Gastroesophageal sphincter (tissue), 4 donors: Measurements from ENCODE around the gene DET1. TPM values are rescaled to one million over a fixed set of nuclear protein-coding genes. Genes with fewer than 3 reads are reported as not detected.
"Not testable (repeated sequence)": the region's sequence is repeated elsewhere in the genome, so short reads cannot be mapped to it uniquely, and the experiment has no call there.

ENCODE experiments used
- ATAC-seq: fragments of 150-250 bp; one replicate; pipeline ENCODE4 v1.9.1; 2016; ENCODE audit warnings: mild to moderate bottlenecking, moderate library complexity
- H3K27ac ChIP-seq, 4 donors: fragments of 200-600 bp; sonication (generic) in 3 of 4; 1 replicate in 3 of 4; 2 replicates in 1 of 4; pipeline ENCODE4 v1.5.1; 2016 to 2019
- H3K27me3 ChIP-seq: fragments of 200-600 bp; sonication (generic); one replicate; pipeline ENCODE4 v1.5.1; 2019
- H3K36me3 ChIP-seq, 2 donors: fragments of 200-600 bp; sonication (generic); one replicate each; pipeline ENCODE4 v1.5.1; 2019; ENCODE audit warnings: control low read depth in 1 of 2
- H3K4me1 ChIP-seq, 3 donors: fragments of 200-600 bp; sonication (generic); 1 replicate in 2 of 3; 2 replicates in 1 of 3; pipeline ENCODE4 v1.5.1; 2016 to 2019; ENCODE audit warnings: control low read depth in 2 of 3
- H3K4me3 ChIP-seq, 2 donors: fragments of 200-600 bp; sonication (generic); one replicate each; pipeline ENCODE4 v1.5.1; 2019; ENCODE audit warnings: mild to moderate bottlenecking in 1 of 2, moderate library complexity in 1 of 2
- H3K9me3 ChIP-seq, 3 donors: fragments of 200-600 bp; sonication (generic); one replicate each; pipeline ENCODE4 v1.5.1; 2017 to 2019; ENCODE audit warnings: control low read depth in 2 of 3
- CTCF ChIP-seq, 4 experiments: fragments of 200-600 bp in 2 of 4; fragments of 450-650 bp in 2 of 4; sonication (generic) in 1 of 4; IDR thresholded peaks; one replicate each; pipeline ENCODE4 v1.5.1; 2017 to 2019; ENCODE audit warnings: antibody characterized with exemption in 4 of 4, mild to moderate bottlenecking in 2 of 4, moderate library complexity in 2 of 4
- EP300 ChIP-seq: sonication (generic); formaldehyde crosslinking; IDR thresholded peaks from one replicate; pipeline ENCODE4 v1.6.1; 2017; ENCODE audit warnings: antibody characterized with exemption, mild to moderate bottlenecking
- POLR2A ChIP-seq, 2 donors: fragments of 450-650 bp; IDR thresholded peaks; one replicate each; pipeline ENCODE4 v1.6.1; 2017; ENCODE audit warnings: antibody characterized with exemption in 2 of 2, mild to moderate bottlenecking in 2 of 2, moderate library complexity in 1 of 2
- POLR2AphosphoS5 ChIP-seq: sonication (generic); formaldehyde crosslinking; IDR thresholded peaks from one replicate; pipeline ENCODE4 v1.6.1; 2017; ENCODE audit warnings: antibody characterized with exemption
- WGBS, 2 donors: methylation state at CpG; one replicate each; pipeline ENCODE4 v1.1.5; 2018; ENCODE audit warnings: low coverage in 1 of 2; 5-methylcytosine and 5-hydroxymethylcytosine counted together
- total RNA-seq, 4 donors: library from RNA; depleted of rRNA; stranded (reverse); fragments of >200 nt; gene quantifications; one replicate each; pipeline ENCODE4 v1.1.0, GENCODE V29; 2016

The DET1 gene
- total RNA-seq, 4 donors from 2014 or later, result 1.3 to 11.5 (median 6.6) TPM

- TF ChIP-seq POLR2AphosphoS5 (no peak), EP300 (no peak), POLR2A (IDR thresholded peaks at IDR 0.05) (no peak), CTCF (IDR thresholded peaks at IDR 0.05) (no peak)
- Histone ChIP-seq H3K9me3 (no peaks in the 10 kb centered on the region), H3K4me3 (no peak overlapping the region), H3K27me3 (no peaks in the 10 kb centered on the region), H3K4me1 (peaks cover 0 to 29% (median 0%) of the 10 kb centered on the region in 3 donors), H3K36me3 (no peaks in the 10 kb centered on the region), H3K27ac (peak overlapping the region in 1 of 4 donors; percentile 27)
- ATAC-seq, result no peak
- WGBS, 2 donors, result 78 to 100% methylated on average over 1 to 4 of the region's 13 CpGs
These were observed 3.3 kb downstream of the DET1 start for GRCh38 chr15:88543065-88543776.

DNA sequence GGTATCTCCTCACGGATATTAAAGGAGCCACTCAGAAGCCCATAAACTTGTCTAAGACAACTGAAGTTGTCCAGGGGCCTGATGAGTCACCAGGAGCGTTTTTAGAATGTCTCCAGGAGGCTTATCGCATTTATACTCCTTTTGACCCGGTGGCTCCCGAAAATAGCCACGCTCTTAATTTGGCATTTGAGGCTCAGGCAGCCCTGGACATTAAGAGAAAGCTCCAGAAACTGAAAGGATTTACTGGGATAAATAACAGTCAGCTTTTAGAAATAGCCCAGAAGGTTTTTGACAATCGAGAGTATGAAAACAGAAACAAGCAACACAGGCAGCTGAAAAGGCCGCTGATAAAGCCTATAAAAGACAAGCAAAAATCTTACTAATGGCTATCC lies 4.1 kb downstream of the DET1 start:
- 21 to 73% methylated on average over 2 to 8 of the region's 8 CpGs for WGBS, 2 donors
- no peak for ATAC-seq
- peak overlapping the region in 1 of 4 donors; percentile 27 for H3K27ac ChIP-seq

DNA sequence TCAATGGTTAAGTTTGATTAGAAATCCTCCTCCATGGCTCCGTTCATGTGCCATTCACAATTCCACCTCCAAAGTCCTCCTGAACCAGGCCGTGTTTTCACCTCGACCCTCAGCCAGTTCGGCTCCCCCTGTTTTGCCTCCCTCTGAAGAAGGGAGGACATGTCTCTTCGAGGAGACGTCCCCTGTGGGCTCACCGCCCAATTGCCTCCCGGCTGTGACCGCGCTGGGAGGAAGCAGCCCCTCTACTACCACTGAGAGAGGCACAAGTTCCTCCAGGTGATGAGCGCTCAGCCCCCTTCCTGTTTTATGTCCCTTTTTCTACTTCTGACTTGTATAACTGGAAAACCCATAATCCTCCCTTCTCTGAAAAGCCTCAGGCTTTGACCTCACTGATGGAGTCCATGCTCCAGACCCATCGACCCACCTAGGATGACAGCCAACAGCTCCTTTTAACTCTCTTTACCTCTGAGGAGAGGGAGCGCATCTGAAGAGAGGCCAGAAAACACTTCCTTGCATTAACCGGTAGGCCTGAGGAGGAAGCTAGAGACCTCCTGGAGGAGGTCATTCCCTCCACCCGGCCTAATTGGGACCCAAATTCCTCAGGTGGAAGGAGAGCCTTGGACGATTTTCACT lies 4.7 kb downstream of the DET1 start:
- 83 to 90% methylated on average over 2 to 12 of the region's 16 CpGs for whole genome bisulfite sequencing, 2 donors
- H3K4me3 ChIP-seq, result no peak overlapping the region
- H3K27me3 ChIP-seq, result no peaks in the 10 kb centered on the region
- no peaks in the 10 kb centered on the region for H3K36me3 ChIP-seq
- TF ChIP-seq EP300, result no peak
- no peak for TF ChIP-seq CTCF (IDR thresholded peaks at IDR 0.05)
- no peak for TF ChIP-seq POLR2AphosphoS5
- no peak for TF ChIP-seq POLR2A (IDR thresholded peaks at IDR 0.05)
- peaks cover 0 to 26% (median 0%) of the 10 kb centered on the region in 3 donors for H3K4me1 ChIP-seq
- H3K27ac ChIP-seq, result no peak overlapping the region
- ATAC-seq, result no peak
- no peaks in the 10 kb centered on the region for H3K9me3 ChIP-seq

More for the DNA sequence above, 4.1 kb downstream of the DET1 start:
- TF ChIP-seq POLR2AphosphoS5 (peak; percentile 61), POLR2A (IDR thresholded peaks at IDR 0.05) (no peak), EP300 (no peak)
- H3K9me3 ChIP-seq, result no peaks in the 10 kb centered on the region
- peaks cover 0 to 29% (median 0%) of the 10 kb centered on the region in 3 donors for H3K4me1 ChIP-seq
- no peak overlapping the region for H3K4me3 ChIP-seq
- H3K27me3 ChIP-seq, result no peaks in the 10 kb centered on the region
- H3K36me3 ChIP-seq, result no peaks in the 10 kb centered on the region

DNA sequence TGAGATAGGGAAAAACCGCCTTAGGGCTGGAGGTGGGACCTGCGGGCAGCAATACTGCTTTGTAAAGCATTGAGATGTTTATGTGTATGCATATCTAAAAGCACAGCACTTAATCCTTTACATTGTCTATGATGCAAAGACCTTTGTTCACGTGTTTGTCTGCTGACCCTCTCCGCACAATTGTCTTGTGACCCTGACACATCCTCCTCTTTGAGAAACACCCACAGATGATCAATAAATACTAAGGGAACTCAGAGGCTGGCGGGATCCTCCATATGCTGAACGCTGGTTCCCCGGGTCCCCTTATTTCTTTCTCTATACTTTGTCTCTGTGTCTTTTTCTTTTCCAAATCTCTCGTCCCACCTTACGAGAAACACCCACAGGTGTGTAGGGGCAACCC lies 5.4 kb downstream of the DET1 start:
- not testable (repeated sequence) for H3K4me3 ChIP-seq, H3K9me3 ChIP-seq, H3K27me3 ChIP-seq, H3K36me3 ChIP-seq, ATAC-seq, H3K27ac ChIP-seq
- WGBS, 2 donors, result 97% methylated on average over 5 of the region's 9 CpGs; no CpG with 5 or more reads in 1 of the 2 donors
- H3K4me1 ChIP-seq, result peaks cover 0 to 24% (median 0%) of the 10 kb centered on the region in 3 donors

DNA sequence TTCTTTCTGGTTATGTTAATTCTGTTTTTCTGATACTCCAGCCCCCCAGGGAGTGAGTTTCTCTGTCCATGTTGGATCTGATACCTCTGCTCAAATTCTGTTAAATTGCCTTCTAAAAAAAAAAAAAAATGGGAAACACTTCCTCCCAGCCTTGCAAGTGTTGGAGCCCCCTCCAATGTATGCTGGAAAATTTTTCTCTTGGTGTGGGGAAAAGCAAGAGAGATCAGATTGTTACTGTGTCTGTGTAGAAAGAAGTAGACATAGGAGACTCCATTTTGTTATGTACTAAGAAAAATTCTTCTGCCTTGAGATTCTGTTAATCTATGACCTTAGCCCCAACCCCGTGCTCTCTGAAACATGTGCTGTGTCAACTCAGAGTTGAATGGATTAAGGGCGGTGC lies 6.1 kb downstream of the DET1 start:
- H3K4me1 ChIP-seq, result peaks cover 0 to 22% (median 0%) of the 10 kb centered on the region in 3 donors
- H3K4me3 ChIP-seq, H3K36me3 ChIP-seq, H3K27me3 ChIP-seq, H3K9me3 ChIP-seq, H3K27ac ChIP-seq, ATAC-seq: not testable (repeated sequence)
- WGBS, 2 donors, result 71% methylated on average over 2 of the region's 2 CpGs; no CpG with 5 or more reads in 1 of the 2 donors

GRCh38 chr15:88539441-88539840 lies 7.0 kb downstream of the DET1 start:
- Histone ChIP-seq H3K27me3 (no peaks in the 10 kb centered on the region), H3K9me3 (peaks cover 0 to 3% (median 0%) of the 10 kb centered on the region in 3 donors), H3K27ac (no peak overlapping the region), H3K4me3 (no peak overlapping the region), H3K4me1 (peaks cover 0 to 19% (median 0%) of the 10 kb centered on the region in 3 donors), H3K36me3 (no peaks in the 10 kb centered on the region)
- TF ChIP-seq POLR2AphosphoS5 (no peak), POLR2A (IDR thresholded peaks at IDR 0.05) (no peak), EP300 (no peak), CTCF (IDR thresholded peaks at IDR 0.05) (no peak)
- ATAC-seq, result no peak
- WGBS, 2 donors, result 51 to 77% methylated on average over 3 to 4 of the region's 4 CpGs
